CD4-positive, alpha-beta T cell (primary cell): ENCODE measurements around the gene ADGRD2. TPM values are rescaled to one million over a fixed set of nuclear protein-coding genes. Genes with fewer than 3 reads are reported as not detected.
A peak's percentile ranks its signal among the peaks of the same experiment; 100 is the strongest.

ENCODE experiments used
- ATAC-seq: fragments of 200-7000 bp; cut with Tn5 transposase; one replicate; pipeline ENCODE4 v1.10.0; 2022; ENCODE audit warnings: mild to moderate bottlenecking; ENCODE audit not compliant: poor library complexity
- CTCF ChIA-PET: fragments of 350-600 bp; sonication (Branson Sonifier 250); formaldehyde crosslinking; loops from one replicate; lab custom pipeline; 2021; ENCODE audit warnings: antibody characterized with exemption, inconsistent platforms; lab: Charles Lee
- POLR2A ChIA-PET: fragments of 350-600 bp; sonication (Branson Sonifier 250); formaldehyde crosslinking; loops from one replicate; lab custom pipeline; 2021; ENCODE audit warnings: antibody characterized with exemption, inconsistent platforms; lab: Charles Lee
- DNase-seq, 14 experiments: peaks; one replicate each; pipeline ENCODE4 v3.0.0-alpha.2; 2013 to 2020; ENCODE audit warnings: mixed read lengths in 2 of 14
- H3K27ac ChIP-seq, 2 donors: one replicate each; pipeline versions ENCODE4 v1.5.1 to v1.7.0; 2013; ENCODE audit warnings: low read length in 2 of 2, low read depth in 1 of 2, mild to moderate bottlenecking in 1 of 2
- H3K27me3 ChIP-seq, 2 experiments: 1 replicate in 1 of 2; 2 replicates in 1 of 2; pipeline versions ENCODE4 v1.6.1 to v1.7.0; 2013; ENCODE audit warnings: low read length in 2 of 2, control low read depth in 1 of 2, mild to moderate bottlenecking in 1 of 2, moderate library complexity in 1 of 2; ENCODE audit not compliant: insufficient read depth in 2 of 2, control insufficient read depth in 1 of 2
- H3K36me3 ChIP-seq: one replicate; pipeline ENCODE4 v1.6.1; 2013; ENCODE audit warnings: low read length, control low read depth; ENCODE audit not compliant: insufficient read depth
- H3K4me1 ChIP-seq: one replicate; pipeline ENCODE4 v1.6.1; 2013; ENCODE audit warnings: low read length, control low read depth; ENCODE audit not compliant: insufficient read depth
- H3K4me3 ChIP-seq: one replicate; pipeline ENCODE4 v1.5.1; 2013; ENCODE audit warnings: mild to moderate bottlenecking, low read length, moderate library complexity
- H3K9me3 ChIP-seq, 2 experiments: 1 replicate in 1 of 2; 2 replicates in 1 of 2; pipeline versions ENCODE4 v1.6.1 to v1.7.0; 2013; ENCODE audit warnings: low read length in 2 of 2, mild to moderate bottlenecking in 2 of 2, control low read depth in 1 of 2, moderate library complexity in 1 of 2; ENCODE audit not compliant: control insufficient read depth in 1 of 2, insufficient read depth in 1 of 2
- H3K27ac Mint-ChIP-seq: one replicate; pipeline ENCODE4 v1.8.0; 2020; ENCODE audit warnings: mixed read lengths
- H3K27me3 Mint-ChIP-seq: one replicate; pipeline ENCODE4 v1.8.0; 2021; ENCODE audit warnings: mixed read lengths
- H3K36me3 Mint-ChIP-seq: one replicate; pipeline ENCODE4 v1.8.0; 2021; ENCODE audit warnings: low read depth, mixed read lengths
- H3K4me1 Mint-ChIP-seq: one replicate; pipeline ENCODE4 v1.8.0; 2021; ENCODE audit warnings: low read depth, mixed read lengths
- H3K4me3 Mint-ChIP-seq: one replicate; pipeline ENCODE4 v1.8.0; 2020; ENCODE audit warnings: mild to moderate bottlenecking, mixed read lengths
- H3K9me3 Mint-ChIP-seq: one replicate; pipeline ENCODE4 v1.8.0; 2020; ENCODE audit warnings: mixed read lengths
- intact Hi-C, 2 experiments: fragments of 100-400 bp; cut with DNase I in 1 of 2; cut with micrococcal nuclease in 1 of 2; formaldehyde crosslinking; loops; one replicate each; pipeline versions ENCODE4 v1.15.1 to v1.9.0; 2023 to 2025; cut with DNase I, micrococcal nuclease
- total RNA-seq, 174 experiments: library from RNA in 2 of 174; stranded (reverse) in 2 of 174; gene quantifications; one replicate each; pipeline ENCODE4 v1.2.3 and lab custom pipeline; 2021 to 2026
- TF ChIP-seq, protein P1 (sequence below): fragments of 200-600 bp; IDR thresholded peaks from one replicate; pipeline ENCODE4 v1.8.0; 2022; ENCODE audit warnings: antibody characterized with exemption, mild to moderate bottlenecking

ADGRD2 gene
- total RNA-seq, 2 experiments from 2014 or later, result not detected

DNA sequence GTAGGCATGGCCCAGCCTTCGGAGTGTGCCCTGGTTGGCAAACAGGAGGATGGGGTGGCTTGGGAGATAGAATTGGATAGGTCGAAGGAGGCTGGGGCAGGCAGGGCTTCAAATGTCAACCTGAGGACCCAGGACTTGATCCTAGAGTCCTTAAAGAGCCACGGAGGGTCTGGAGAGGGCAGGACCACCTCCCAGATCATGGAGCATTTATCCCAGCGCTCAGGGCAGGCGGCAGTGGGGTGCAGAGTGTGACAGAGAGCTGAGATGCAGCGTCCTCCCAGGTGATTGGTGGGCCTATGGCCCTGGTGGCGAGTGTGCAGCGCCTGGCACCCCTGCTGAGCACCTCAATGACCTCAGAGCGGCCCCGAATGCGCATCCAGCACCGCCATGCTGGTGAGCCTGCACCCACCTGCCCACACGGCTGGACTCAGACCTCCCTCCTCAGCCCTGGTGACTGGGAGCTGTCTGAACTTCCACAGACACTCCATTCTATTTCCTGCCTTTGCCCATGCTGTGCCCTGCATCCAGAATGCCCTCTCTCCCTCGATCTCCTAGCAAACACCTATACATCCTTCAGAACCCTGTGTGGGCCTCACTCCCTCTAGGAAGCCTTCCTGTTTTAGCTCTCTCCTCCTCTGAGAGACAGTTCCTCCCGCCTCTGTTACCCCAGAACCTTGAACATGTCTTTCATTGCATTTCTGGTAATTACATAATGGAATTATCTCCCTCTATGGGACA lies 6.3 kb downstream of the ADGRD2 start:
- Histone ChIP-seq H3K4me1 (no peaks in the 10 kb centered on the region), H3K36me3 (no peaks in the 10 kb centered on the region), H3K27me3 (peaks cover 8 to 13% of the 10 kb centered on the region in 2 experiments), H3K9me3 (peaks cover 0 to 4% of the 10 kb centered on the region in 2 experiments), H3K27ac (no peak overlapping the region), H3K4me3 (no peak overlapping the region)
- H3K4me1 Mint-ChIP-seq, result no peaks in the 10 kb centered on the region
- intact Hi-C loops, result no loop called here
- H3K27me3 Mint-ChIP-seq, result peaks cover 21% of the 10 kb centered on the region
- CTCF ChIA-PET, result no interaction called here
- no peak overlapping the region for H3K4me3 Mint-ChIP-seq
- H3K36me3 Mint-ChIP-seq, result no peaks in the 10 kb centered on the region
- DNase-seq (peak in 1 of 14 experiments; percentile 3), ATAC-seq (no peak)
- no peak overlapping the region for H3K27ac Mint-ChIP-seq
- POLR2A ChIA-PET, result no interaction called here
- H3K9me3 Mint-ChIP-seq, result peaks cover 2% of the 10 kb centered on the region
- TF ChIP-seq, protein P1, sequence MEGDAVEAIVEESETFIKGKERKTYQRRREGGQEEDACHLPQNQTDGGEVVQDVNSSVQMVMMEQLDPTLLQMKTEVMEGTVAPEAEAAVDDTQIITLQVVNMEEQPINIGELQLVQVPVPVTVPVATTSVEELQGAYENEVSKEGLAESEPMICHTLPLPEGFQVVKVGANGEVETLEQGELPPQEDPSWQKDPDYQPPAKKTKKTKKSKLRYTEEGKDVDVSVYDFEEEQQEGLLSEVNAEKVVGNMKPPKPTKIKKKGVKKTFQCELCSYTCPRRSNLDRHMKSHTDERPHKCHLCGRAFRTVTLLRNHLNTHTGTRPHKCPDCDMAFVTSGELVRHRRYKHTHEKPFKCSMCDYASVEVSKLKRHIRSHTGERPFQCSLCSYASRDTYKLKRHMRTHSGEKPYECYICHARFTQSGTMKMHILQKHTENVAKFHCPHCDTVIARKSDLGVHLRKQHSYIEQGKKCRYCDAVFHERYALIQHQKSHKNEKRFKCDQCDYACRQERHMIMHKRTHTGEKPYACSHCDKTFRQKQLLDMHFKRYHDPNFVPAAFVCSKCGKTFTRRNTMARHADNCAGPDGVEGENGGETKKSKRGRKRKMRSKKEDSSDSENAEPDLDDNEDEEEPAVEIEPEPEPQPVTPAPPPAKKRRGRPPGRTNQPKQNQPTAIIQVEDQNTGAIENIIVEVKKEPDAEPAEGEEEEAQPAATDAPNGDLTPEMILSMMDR, result no peak

DNA sequence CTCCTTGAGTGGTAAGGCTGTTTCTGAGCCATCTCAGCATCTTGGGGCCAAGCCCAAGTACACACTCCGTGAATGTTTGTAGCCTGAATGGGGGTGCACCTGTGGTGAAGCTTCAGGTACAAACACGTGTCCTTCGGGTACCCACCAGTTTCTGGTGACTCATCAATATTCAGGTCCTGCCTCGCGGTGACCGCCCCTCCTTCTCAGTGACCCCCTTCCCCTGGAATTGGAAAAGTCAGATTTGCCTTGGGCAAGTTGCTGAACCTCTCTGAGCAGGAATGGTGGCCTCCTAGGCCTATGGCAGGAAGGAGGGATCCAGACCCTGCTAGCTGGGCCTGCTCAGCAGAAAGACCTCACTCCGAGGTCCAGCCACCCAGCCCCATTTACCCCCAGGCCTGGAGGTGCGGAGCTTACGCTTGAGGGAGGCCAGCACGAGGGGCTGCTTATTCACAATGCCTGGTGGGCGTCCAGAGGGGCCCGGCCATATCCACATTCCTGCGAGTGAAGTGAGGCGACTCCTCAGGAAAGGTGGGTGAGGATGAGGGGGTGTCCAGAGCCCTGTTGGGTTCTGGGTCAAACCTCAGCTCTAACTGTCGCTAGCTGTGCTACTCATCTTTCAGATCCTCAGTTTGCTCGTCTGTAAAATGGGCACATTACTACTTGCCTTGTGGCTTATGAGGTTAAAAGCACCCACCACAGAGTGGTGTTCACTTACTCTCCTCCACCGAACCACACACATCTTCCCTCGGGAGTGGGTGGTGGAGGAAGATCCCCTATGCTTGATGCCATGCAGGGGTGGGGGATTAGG lies 7.0 kb downstream of the ADGRD2 start:
- intact Hi-C loops, result no loop called here
- POLR2A ChIA-PET, result no interaction called here
- Histone ChIP-seq H3K27me3 (peaks cover 5 to 7% of the 10 kb centered on the region in 2 experiments), H3K4me3 (no peak overlapping the region), H3K36me3 (no peaks in the 10 kb centered on the region), H3K9me3 (peaks cover 0 to 4% of the 10 kb centered on the region in 2 experiments), H3K27ac (no peak overlapping the region), H3K4me1 (no peaks in the 10 kb centered on the region)
- TF ChIP-seq, protein P1, result no peak
- Mint-ChIP-seq H3K9me3 (peaks cover 2% of the 10 kb centered on the region), H3K4me3 (no peak overlapping the region), H3K27ac (no peak overlapping the region), H3K36me3 (no peaks in the 10 kb centered on the region), H3K27me3 (peaks cover 13% of the 10 kb centered on the region), H3K4me1 (no peaks in the 10 kb centered on the region)
- ATAC-seq (no peak), DNase-seq (peak in 1 of 14 experiments; percentile 2)
- CTCF ChIA-PET, result no interaction called here

DNA sequence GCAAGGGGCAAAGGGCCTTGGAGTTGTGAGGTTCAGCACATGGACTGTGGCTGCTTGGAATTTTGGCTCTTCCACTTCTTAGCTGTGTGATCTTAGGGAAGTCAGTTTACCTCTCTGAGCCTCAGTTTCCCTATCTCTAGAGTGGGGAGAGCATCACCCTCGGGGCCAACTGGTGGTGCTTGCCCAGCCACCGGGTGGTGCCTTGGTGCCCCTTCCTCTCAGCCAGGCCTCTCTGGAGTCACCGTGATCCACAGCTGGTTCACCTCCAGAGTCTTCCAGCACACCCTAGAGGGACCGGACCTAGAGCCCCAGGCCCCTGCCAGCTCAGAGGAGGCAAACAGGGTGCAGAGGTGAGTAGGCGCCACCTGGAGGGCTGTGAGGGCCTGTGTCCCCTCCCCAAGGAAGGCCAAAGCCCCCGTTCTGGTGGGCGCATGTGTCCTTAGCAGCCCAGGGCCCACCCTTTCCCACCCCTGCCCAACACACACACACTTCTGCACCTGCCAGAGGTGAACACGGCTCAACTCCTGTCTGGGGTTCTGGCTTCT lies 7.7 kb downstream of the ADGRD2 start:
- H3K36me3 Mint-ChIP-seq, result no peaks in the 10 kb centered on the region
- no peak for ATAC-seq
- Histone ChIP-seq H3K4me3 (no peak overlapping the region), H3K9me3 (peaks cover 0 to 4% of the 10 kb centered on the region in 2 experiments), H3K27ac (no peak overlapping the region), H3K27me3 (no peaks in the 10 kb centered on the region), H3K4me1 (no peaks in the 10 kb centered on the region), H3K36me3 (no peaks in the 10 kb centered on the region)
- CTCF ChIA-PET, result no interaction called here
- DNase-seq, result no peak
- no peaks in the 10 kb centered on the region for H3K4me1 Mint-ChIP-seq
- intact Hi-C loops, result no loop called here
- peaks cover 2% of the 10 kb centered on the region for H3K9me3 Mint-ChIP-seq
- H3K27me3 Mint-ChIP-seq, result peaks cover 8% of the 10 kb centered on the region
- H3K27ac Mint-ChIP-seq, result no peak overlapping the region
- TF ChIP-seq, protein P1, result no peak
- POLR2A ChIA-PET, result no interaction called here
- no peak overlapping the region for H3K4me3 Mint-ChIP-seq
